Measurements from ENCODE around the gene HS2ST1. TPM values are rescaled to one million over a fixed set of nuclear protein-coding genes. Genes with fewer than 3 reads are reported as not detected.
A peak's percentile ranks its signal among the peaks of the same experiment; 100 is the strongest.

Gene HS2ST1
- total RNA-seq, 2 donors from 2014 or later, result 29.0 to 31.5 TPM

GRCh38 chr1:86972262-86972661 lies 57.8 kb downstream of the HS2ST1 start:
- no peaks in the 10 kb centered on the region for H3K9me3 Mint-ChIP-seq
- no peaks in the 10 kb centered on the region for H3K36me3 ChIP-seq (ENCODE audit: control insufficient read depth, insufficient read depth, low read length)
- no peaks in the 10 kb centered on the region for H3K9me3 ChIP-seq (ENCODE audit: control insufficient read depth, low read length)
- no peak overlapping the region for H3K27ac ChIP-seq (ENCODE audit: low read depth, low read length)
- no peak overlapping the region for H3K9ac ChIP-seq (ENCODE audit: extremely low read depth, low read length, poor library complexity, severe bottlenecking)
- no peaks in the 10 kb centered on the region for H3K27me3 Mint-ChIP-seq (ENCODE audit: insufficient read depth)
- H3K4me1 ChIP-seq (ENCODE audit: control insufficient read depth, insufficient read depth, low read length), result no peaks in the 10 kb centered on the region
- no peak overlapping the region for H3K27ac Mint-ChIP-seq
- no peak for TF ChIP-seq CTCF (conservative IDR thresholded peaks at IDR 0.05)
- H3K4me3 ChIP-seq (ENCODE audit: low read length), result no peak overlapping the region
- DNase-seq, result no peak
- peaks cover 10% of the 10 kb centered on the region for H3K4me1 Mint-ChIP-seq
- H3K36me3 Mint-ChIP-seq (ENCODE audit: low read depth), result no peaks in the 10 kb centered on the region
- H3K4me3 Mint-ChIP-seq, result no peak overlapping the region
- no peaks in the 10 kb centered on the region for H3K27me3 ChIP-seq (ENCODE audit: control insufficient read depth, insufficient read depth, low read length, poor library complexity, severe bottlenecking)
- 93% methylated on average over 2 of the region's 2 CpGs; no CpG with 5 or more reads in 1 of the 2 experiments for WGBS, 2 experiments (ENCODE audit: insufficient coverage in 1 of 2, insufficient read length in 1 of 2)

GRCh38 chr1:86975993-86976550 lies 61.6 kb downstream of the HS2ST1 start:
- Mint-ChIP-seq H3K36me3 (ENCODE audit: low read depth) (peaks cover 3% of the 10 kb centered on the region), H3K4me3 (no peak overlapping the region), H3K27ac (no peak overlapping the region), H3K4me1 (peaks cover 9% of the 10 kb centered on the region), H3K27me3 (ENCODE audit: insufficient read depth) (no peaks in the 10 kb centered on the region), H3K9me3 (no peaks in the 10 kb centered on the region)
- H3K4me3 ChIP-seq (ENCODE audit: low read length), result no peak overlapping the region
- peak overlapping the region; percentile 73 for H3K27ac ChIP-seq (ENCODE audit: low read depth, low read length)
- no peaks in the 10 kb centered on the region for H3K27me3 ChIP-seq (ENCODE audit: control insufficient read depth, insufficient read depth, low read length, poor library complexity, severe bottlenecking)
- no peaks in the 10 kb centered on the region for H3K4me1 ChIP-seq (ENCODE audit: control insufficient read depth, insufficient read depth, low read length)
- no peak for TF ChIP-seq CTCF (conservative IDR thresholded peaks at IDR 0.05)
- 88 to 100% methylated on average over 1 to 2 of the region's 2 CpGs for WGBS, 2 experiments (ENCODE audit: insufficient coverage in 1 of 2, insufficient read length in 1 of 2)
- no peak overlapping the region for H3K9ac ChIP-seq (ENCODE audit: extremely low read depth, low read length, poor library complexity, severe bottlenecking)
- H3K9me3 ChIP-seq (ENCODE audit: control insufficient read depth, low read length), result no peaks in the 10 kb centered on the region
- no peaks in the 10 kb centered on the region for H3K36me3 ChIP-seq (ENCODE audit: control insufficient read depth, insufficient read depth, low read length)
- no peak for DNase-seq

GRCh38 chr1:86976664-86977063 lies 62.2 kb downstream of the HS2ST1 start:
- peaks cover 6% of the 10 kb centered on the region for H3K36me3 Mint-ChIP-seq (ENCODE audit: low read depth)
- Histone ChIP-seq H3K9ac (ENCODE audit: extremely low read depth, low read length, poor library complexity, severe bottlenecking) (no peak overlapping the region), H3K27ac (ENCODE audit: low read depth, low read length) (peak overlapping the region; percentile 38), H3K27me3 (ENCODE audit: control insufficient read depth, insufficient read depth, low read length, poor library complexity, severe bottlenecking) (no peaks in the 10 kb centered on the region), H3K9me3 (ENCODE audit: control insufficient read depth, low read length) (no peaks in the 10 kb centered on the region), H3K36me3 (ENCODE audit: control insufficient read depth, insufficient read depth, low read length) (no peaks in the 10 kb centered on the region), H3K4me1 (ENCODE audit: control insufficient read depth, insufficient read depth, low read length) (no peaks in the 10 kb centered on the region), H3K4me3 (ENCODE audit: low read length) (no peak overlapping the region)
- no peak for TF ChIP-seq CTCF (conservative IDR thresholded peaks at IDR 0.05)
- no peaks in the 10 kb centered on the region for H3K9me3 Mint-ChIP-seq
- no peak overlapping the region for H3K27ac Mint-ChIP-seq
- no peaks in the 10 kb centered on the region for H3K27me3 Mint-ChIP-seq (ENCODE audit: insufficient read depth)
- no peak for DNase-seq
- peaks cover 11% of the 10 kb centered on the region for H3K4me1 Mint-ChIP-seq
- H3K4me3 Mint-ChIP-seq, result no peak overlapping the region
